GM23338 (cell line): ENCODE measurements around the gene AOAH. TPM values are rescaled to one million over a fixed set of nuclear protein-coding genes. Genes with fewer than 3 reads are reported as not detected.

Experiments used
- ATAC-seq: fragments of 200-7000 bp; cut with Tn5 transposase; 3 replicates; pipeline ENCODE4 v1.9.1; 2020
- DNase-seq: peaks from one replicate; pipeline ENCODE4 v3.0.0-alpha.2; 2015; ENCODE audit warnings: low spot score
- H2AFZ ChIP-seq: fragments of 200-600 bp; sonication (generic); 2 replicates; pipeline ENCODE4 v1.8.0; 2016; ENCODE audit warnings: antibody characterized with exemption, mild to moderate bottlenecking, moderate library complexity
- H3F3A ChIP-seq: fragments of 200-600 bp; sonication (generic); replicated peaks from 2 replicates; pipeline ENCODE4 v1.8.0; 2017; ENCODE audit warnings: antibody characterized with exemption, mixed run types, low read depth
- H3K27ac ChIP-seq: fragments of 200-600 bp; sonication (generic); 2 replicates; pipeline ENCODE4 v1.6.1; 2016; ENCODE audit warnings: low read depth
- H3K27me3 ChIP-seq: fragments of 200-600 bp; sonication (generic); 2 replicates; pipeline ENCODE4 v1.8.0; 2016; ENCODE audit warnings: mild to moderate bottlenecking, mixed run types, moderate library complexity; ENCODE audit not compliant: insufficient read depth
- H3K36me3 ChIP-seq: fragments of 200-600 bp; sonication (generic); 2 replicates; pipeline ENCODE4 v1.8.0; 2016; ENCODE audit warnings: mild to moderate bottlenecking; ENCODE audit not compliant: insufficient read depth
- H3K4me1 ChIP-seq: fragments of 200-600 bp; sonication (generic); 2 replicates; pipeline ENCODE4 v1.8.0; 2016; ENCODE audit warnings: mild to moderate bottlenecking, moderate library complexity; ENCODE audit not compliant: insufficient read depth
- H3K4me2 ChIP-seq: fragments of 200-600 bp; sonication (generic); 2 replicates; pipeline ENCODE4 v1.7.1; 2017; ENCODE audit warnings: mixed run types
- H3K4me3 ChIP-seq: fragments of 200-600 bp; sonication (generic); 2 replicates; pipeline ENCODE4 v1.6.1; 2016; ENCODE audit warnings: mixed run types
- H3K79me2 ChIP-seq: fragments of 200-600 bp; sonication (generic); replicated peaks from 2 replicates; pipeline ENCODE4 v1.8.0; 2017; ENCODE audit warnings: mild to moderate bottlenecking; ENCODE audit not compliant: insufficient read depth
- H3K9me2 ChIP-seq: fragments of 200-600 bp; sonication (generic); 2 replicates; pipeline ENCODE4 v1.8.0; 2017; ENCODE audit not compliant: insufficient read depth
- H4K20me1 ChIP-seq: fragments of 200-600 bp; sonication (generic); replicated peaks from 2 replicates; pipeline ENCODE4 v1.8.0; 2017; ENCODE audit warnings: mild to moderate bottlenecking; ENCODE audit not compliant: insufficient read depth
- H3K27ac Mint-ChIP-seq: 2 replicates; pipeline ENCODE4 v1.8.0; 2020; ENCODE audit warnings: inconsistent platforms, mild to moderate bottlenecking, moderate library complexity, mixed read lengths
- H3K27me3 Mint-ChIP-seq: 3 replicates; pipeline ENCODE4 v1.8.0; 2022; ENCODE audit warnings: low read depth, mild to moderate bottlenecking, moderate library complexity, mixed read lengths, inconsistent platforms; ENCODE audit not compliant: insufficient read depth, poor library complexity
- H3K36me3 Mint-ChIP-seq: 3 replicates; pipeline ENCODE4 v1.8.0; 2021; ENCODE audit warnings: low read depth, mild to moderate bottlenecking, inconsistent platforms, moderate library complexity, mixed read lengths
- H3K4me1 Mint-ChIP-seq: 3 replicates; pipeline ENCODE4 v1.8.0; 2020; ENCODE audit warnings: mild to moderate bottlenecking, inconsistent platforms, mixed read lengths
- H3K4me3 Mint-ChIP-seq: 3 replicates; pipeline ENCODE4 v1.8.0; 2021; ENCODE audit warnings: moderate library complexity, mild to moderate bottlenecking, inconsistent platforms, mixed read lengths
- H3K9me3 Mint-ChIP-seq: 3 replicates; pipeline ENCODE4 v1.8.0; 2020; ENCODE audit warnings: moderate library complexity, mild to moderate bottlenecking, inconsistent platforms, mixed read lengths
- EZH2phosphoT487 ChIP-seq: fragments of 200-600 bp; sonication (generic); IDR thresholded peaks from one replicate; pipeline ENCODE4 v1.8.1; 2018; ENCODE audit warnings: antibody characterized with exemption; ENCODE audit not compliant: unreplicated experiment
- ZNF114 ChIP-seq: fragments of 250-450 bp; sonication (Bioruptor Pico); IDR thresholded peaks from 2 replicates; pipeline ENCODE4 v1.5.0; 2020; ENCODE audit warnings: mild to moderate bottlenecking, moderate library complexity
- ZNF331 ChIP-seq: fragments of 250-450 bp; sonication (Bioruptor Pico); IDR thresholded peaks from 2 replicates; pipeline ENCODE4 v1.5.0; 2020; ENCODE audit warnings: low read depth, mild to moderate bottlenecking, moderate library complexity
- ZNF462 ChIP-seq: fragments of 250-450 bp; sonication (Bioruptor Pico); IDR thresholded peaks from 2 replicates; pipeline ENCODE4 v1.5.0; 2020; ENCODE audit warnings: mild to moderate bottlenecking, moderate library complexity
- polyA plus RNA-seq: library from polyadenylated mRNA; unstranded; fragments of >200 nt; fragmentation: Nextera tagmentation; extraction: Ambion mirVana; gene quantifications from 2 replicates; pipeline ENCODE4 v1.2.1, GENCODE V29; 2016
- total RNA-seq: library from RNA; depleted of rRNA; stranded (reverse); fragments of >200 nt; shearing (Covaris generic); gene quantifications from 2 replicates; pipeline ENCODE4 v1.2.3, GENCODE V29; 2014
- TF ChIP-seq, protein P1 (sequence below), 2 experiments: fragments of 200-600 bp in 1 of 2; sonication (generic) in 1 of 2; conservative IDR thresholded peaks; 2 replicates each; pipeline versions ENCODE4 v1.5.1 to v1.6.1; 2016 to 2017; ENCODE audit warnings: antibody characterized with exemption in 2 of 2, low read depth in 2 of 2, mild to moderate bottlenecking in 2 of 2, moderate library complexity in 1 of 2

The AOAH gene
- total and polyA plus RNA-seq, 2 experiments from 2014 or later, result not detected

DNA sequence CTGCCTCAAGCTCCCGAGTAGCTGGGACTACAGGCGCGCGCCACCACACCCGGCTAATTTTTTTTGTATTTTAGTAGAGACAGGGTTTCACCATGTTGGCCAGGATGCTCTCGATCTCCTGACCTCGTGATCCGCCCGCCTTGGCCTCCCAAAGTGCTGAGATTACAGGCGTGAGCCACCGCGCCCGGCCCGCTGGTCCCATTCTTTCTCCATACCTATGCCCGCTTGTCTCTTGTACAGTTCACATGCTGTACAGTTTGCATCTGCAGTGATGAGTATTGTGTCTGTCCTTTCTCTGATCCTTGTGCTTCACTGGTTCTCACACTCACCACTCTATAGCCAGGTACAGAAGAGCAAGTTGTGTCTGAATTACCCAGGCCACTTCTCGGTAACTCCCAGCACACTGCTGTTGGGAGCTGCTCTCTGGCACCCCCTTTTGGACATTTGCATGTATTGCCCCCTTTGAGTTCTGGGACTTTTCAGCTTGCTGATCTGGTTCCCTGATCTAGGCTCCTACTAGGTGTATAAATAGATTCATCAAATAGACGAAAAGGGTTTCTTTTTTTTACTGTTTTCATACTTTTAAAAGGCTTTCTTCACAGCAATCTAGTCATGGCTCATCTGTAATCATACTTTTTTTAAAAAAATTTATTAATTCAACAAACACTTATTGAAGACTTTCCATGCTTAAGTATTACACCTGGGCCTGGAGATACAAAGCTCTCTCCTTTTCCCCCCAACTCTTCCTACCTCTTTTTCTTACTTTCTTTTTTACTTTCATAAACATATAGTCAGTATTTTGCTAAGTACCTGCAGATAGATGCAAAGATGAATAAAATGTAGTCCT is 53.5 kb downstream of the AOAH start:
- no peaks in the 10 kb centered on the region for H3F3A ChIP-seq
- no peaks in the 10 kb centered on the region for H3K9me2 ChIP-seq
- no peak overlapping the region for H3K4me3 ChIP-seq
- no peaks in the 10 kb centered on the region for H3K9me3 Mint-ChIP-seq
- no peaks in the 10 kb centered on the region for H3K36me3 Mint-ChIP-seq
- no peaks in the 10 kb centered on the region for H4K20me1 ChIP-seq
- ATAC-seq, result peak; percentile 96
- H3K4me2 ChIP-seq, result no peak overlapping the region
- TF ChIP-seq ZNF331 (CRISPR knock-in tag) (no peak), ZNF462 (no peak), EZH2phosphoT487 (no peak), ZNF114 (CRISPR knock-in tag) (no peak)
- TF ChIP-seq, protein P1, sequence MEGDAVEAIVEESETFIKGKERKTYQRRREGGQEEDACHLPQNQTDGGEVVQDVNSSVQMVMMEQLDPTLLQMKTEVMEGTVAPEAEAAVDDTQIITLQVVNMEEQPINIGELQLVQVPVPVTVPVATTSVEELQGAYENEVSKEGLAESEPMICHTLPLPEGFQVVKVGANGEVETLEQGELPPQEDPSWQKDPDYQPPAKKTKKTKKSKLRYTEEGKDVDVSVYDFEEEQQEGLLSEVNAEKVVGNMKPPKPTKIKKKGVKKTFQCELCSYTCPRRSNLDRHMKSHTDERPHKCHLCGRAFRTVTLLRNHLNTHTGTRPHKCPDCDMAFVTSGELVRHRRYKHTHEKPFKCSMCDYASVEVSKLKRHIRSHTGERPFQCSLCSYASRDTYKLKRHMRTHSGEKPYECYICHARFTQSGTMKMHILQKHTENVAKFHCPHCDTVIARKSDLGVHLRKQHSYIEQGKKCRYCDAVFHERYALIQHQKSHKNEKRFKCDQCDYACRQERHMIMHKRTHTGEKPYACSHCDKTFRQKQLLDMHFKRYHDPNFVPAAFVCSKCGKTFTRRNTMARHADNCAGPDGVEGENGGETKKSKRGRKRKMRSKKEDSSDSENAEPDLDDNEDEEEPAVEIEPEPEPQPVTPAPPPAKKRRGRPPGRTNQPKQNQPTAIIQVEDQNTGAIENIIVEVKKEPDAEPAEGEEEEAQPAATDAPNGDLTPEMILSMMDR (conservative IDR thresholded peaks at IDR 0.05; ENCODE audit: low read depth in 2 of 2), result peak; percentile 95 to 96
- no peak overlapping the region for H3K4me3 Mint-ChIP-seq
- H3K27ac ChIP-seq, result no peak overlapping the region
- no peak overlapping the region for H3K27ac Mint-ChIP-seq
- DNase-seq, result peak; percentile 83
- H3K27me3 Mint-ChIP-seq, result peaks cover 4% of the 10 kb centered on the region
- H2AFZ ChIP-seq, result no peak overlapping the region
- H3K4me1 Mint-ChIP-seq, result peaks cover 2% of the 10 kb centered on the region; the same call in 2 of the 3 replicates
- H3K4me1 ChIP-seq, result no peaks in the 10 kb centered on the region
- no peaks in the 10 kb centered on the region for H3K79me2 ChIP-seq
- H3K27me3 ChIP-seq, result no peaks in the 10 kb centered on the region
- H3K36me3 ChIP-seq, result no peaks in the 10 kb centered on the region
